ENCODE measurements around the gene LTO1. TPM values are rescaled to one million over a fixed set of nuclear protein-coding genes. Genes with fewer than 3 reads are reported as not detected.

LTO1 gene
- total RNA-seq, 1 experiment from 2014 or later, result 25.3 TPM

GRCh38 chr11:69669486-69669885 lies 5.7 kb downstream of the LTO1 start:
- Histone ChIP-seq H2BK15ac (ENCODE audit: low read depth, low read length) (no peak overlapping the region), H2BK12ac (ENCODE audit: insufficient read length, low read depth, low read length) (no peak overlapping the region), H2AFZ (ENCODE audit: low read length) (no peak overlapping the region), H4K5ac (ENCODE audit: insufficient read length, low read depth, low read length) (no peak overlapping the region), H3K18ac (ENCODE audit: insufficient read length, low read depth, low read length) (no peak overlapping the region), H3K23me2 (ENCODE audit: insufficient read length, low read depth, low read length, poor library complexity, severe bottlenecking) (peaks cover 4% of the 10 kb centered on the region), H3K14ac (ENCODE audit: insufficient read depth, low read length) (no peak overlapping the region), H4K91ac (ENCODE audit: insufficient read length, low read depth, low read length) (no peak overlapping the region), H3K56ac (ENCODE audit: insufficient read length, low read depth, low read length) (no peak overlapping the region), H3K4ac (ENCODE audit: low read depth, low read length) (no peak overlapping the region), H3K23ac (ENCODE audit: insufficient read length, low read depth, low read length) (no peak overlapping the region), H3K27me3 (ENCODE audit: insufficient read depth, low read length) (no peaks in the 10 kb centered on the region), H4K20me1 (ENCODE audit: control insufficient read depth, insufficient read depth, insufficient read length) (no peaks in the 10 kb centered on the region), H3K27ac (ENCODE audit: insufficient read length, low read depth, low read length) (no peak overlapping the region), H3K4me2 (ENCODE audit: insufficient read depth, insufficient read length, low read length) (no peak overlapping the region), H2BK5ac (ENCODE audit: insufficient read length, low read length) (no peak overlapping the region), H3K79me2 (ENCODE audit: insufficient read depth, low read length) (peaks cover 5% of the 10 kb centered on the region; the same call in 1 of the 2 replicates), H3K9ac (ENCODE audit: extremely low read depth, insufficient read length, low read length) (no peak overlapping the region), H3T11ph (ENCODE audit: low read length) (no peak overlapping the region), H3K79me1 (ENCODE audit: insufficient read depth, low read depth, low read length, poor library complexity, severe bottlenecking) (peaks cover 11% of the 10 kb centered on the region), H3K9me3 (ENCODE audit: control insufficient read depth, low read depth, low read length) (no peaks in the 10 kb centered on the region), H4K8ac (replicated peaks; ENCODE audit: insufficient read length, low read depth, low read length) (no peak overlapping the region), H3K4me1 (ENCODE audit: insufficient read depth, low read length) (no peaks in the 10 kb centered on the region; the same call in 1 of the 2 replicates), H2BK20ac (ENCODE audit: low read depth, low read length, poor library complexity, severe bottlenecking) (no peak overlapping the region), H2AK5ac (ENCODE audit: insufficient read length, low read length) (no peak overlapping the region), H2BK120ac (ENCODE audit: low read depth, low read length, poor library complexity, severe bottlenecking) (no peak overlapping the region)
- Mint-ChIP-seq H3K27me3 (ENCODE audit: low read depth) (no peaks in the 10 kb centered on the region), H3K4me3 (no peak overlapping the region), H3K36me3 (ENCODE audit: insufficient read depth in 1 of 3, low read depth in 3 of 3) (peaks cover 12 to 57% (median 46%) of the 10 kb centered on the region in 3 experiments; a peak in 6 of 7 replicates), H3K27ac (no peak overlapping the region), H3K9me3 (no peaks in the 10 kb centered on the region), H3K4me1 (peaks cover 10 to 17% of the 10 kb centered on the region in 2 experiments)
- no peak for DNase-seq
- no peak for TF ChIP-seq CTCF (conservative IDR thresholded peaks at IDR 0.05)
- no CpG with 5 or more reads among the region's 19 CpGs for WGBS (ENCODE audit: extremely low coverage, insufficient read length, low lambda C conversion rate)
